ENCODE results near the gene SYF2.
"Not testable (repeated sequence)": the region's sequence is repeated elsewhere in the genome, so short reads cannot be mapped to it uniquely, and the experiment has no call there.

Gene SYF2

GRCh38 chr1:25268143-25268760, 36.0 kb upstream of the SYF2 start:
- not testable (repeated sequence) for H3K27me3 ChIP-seq (replicated peaks; ENCODE audit: insufficient read depth, low read length); H3K4me1 ChIP-seq (ENCODE audit: low read length); H3K9ac ChIP-seq (ENCODE audit: low read length); H3K9me3 ChIP-seq (replicated peaks; ENCODE audit: insufficient read depth, low read length); DNase-seq; H3K79me2 ChIP-seq (ENCODE audit: low read length); H3K27ac ChIP-seq (ENCODE audit: low read length); H3K36me3 ChIP-seq (replicated peaks; ENCODE audit: insufficient read depth, low read length); H3F3A ChIP-seq (ENCODE audit: insufficient read depth, low read length); H4K20me1 ChIP-seq (ENCODE audit: insufficient read depth, low read length); H3K9me2 ChIP-seq (replicated peaks; ENCODE audit: insufficient read depth, low read length)
- H2AFZ ChIP-seq (ENCODE audit: low read length) = peak overlapping the region; percentile 84
- peak overlapping the region; percentile 60 for H3K4me3 ChIP-seq (ENCODE audit: low read length)
- H3K4me2 ChIP-seq (ENCODE audit: low read depth, low read length) = peak overlapping the region; percentile 63; the same call in 1 of the 2 replicates

GRCh38 chr1:25267288-25268142, 35.2 kb upstream of the SYF2 start:
- H3K9ac ChIP-seq (ENCODE audit: low read length) = peak overlapping the region; percentile 52; the same call in 1 of the 2 replicates
- H3K9me2 ChIP-seq (replicated peaks; ENCODE audit: insufficient read depth, low read length); H3K4me1 ChIP-seq (ENCODE audit: low read length); H3F3A ChIP-seq (ENCODE audit: insufficient read depth, low read length); H3K27me3 ChIP-seq (replicated peaks; ENCODE audit: insufficient read depth, low read length); H4K20me1 ChIP-seq (ENCODE audit: insufficient read depth, low read length); H3K36me3 ChIP-seq (replicated peaks; ENCODE audit: insufficient read depth, low read length); H3K79me2 ChIP-seq (ENCODE audit: low read length); H3K9me3 ChIP-seq (replicated peaks; ENCODE audit: insufficient read depth, low read length): not testable (repeated sequence)
- peak overlapping the region; percentile 84 for H2AFZ ChIP-seq (ENCODE audit: low read length)
- DNase-seq = peak; percentile 73
- peak overlapping the region; percentile 67; the same call in 1 of the 2 replicates for H3K27ac ChIP-seq (ENCODE audit: low read length)
- peak overlapping the region; percentile 63; the same call in 1 of the 2 replicates for H3K4me2 ChIP-seq (ENCODE audit: low read depth, low read length)
- peak overlapping the region; percentile 60 for H3K4me3 ChIP-seq (ENCODE audit: low read length)

- not testable (repeated sequence) for H3K27me3 ChIP-seq (replicated peaks; ENCODE audit: insufficient read depth, low read length); H3F3A ChIP-seq (ENCODE audit: insufficient read depth, low read length); H3K9me3 ChIP-seq (replicated peaks; ENCODE audit: insufficient read depth, low read length); H3K36me3 ChIP-seq (replicated peaks; ENCODE audit: insufficient read depth, low read length); H3K79me2 ChIP-seq (ENCODE audit: low read length); H3K27ac ChIP-seq (ENCODE audit: low read length); H3K4me1 ChIP-seq (ENCODE audit: low read length); H3K9me2 ChIP-seq (replicated peaks; ENCODE audit: insufficient read depth, low read length); H4K20me1 ChIP-seq (ENCODE audit: insufficient read depth, low read length)
- Histone ChIP-seq H3K4me3 (ENCODE audit: low read length) (peak overlapping the region; percentile 69), H3K9ac (ENCODE audit: low read length) (peak overlapping the region; percentile 39; the same call in 1 of the 2 replicates), H2AFZ (ENCODE audit: low read length) (peak overlapping the region; percentile 16; the same call in 1 of the 2 replicates), H3K4me2 (ENCODE audit: low read depth, low read length) (peak overlapping the region; percentile 62)
- peak; percentile 21 for DNase-seq
Measured at GRCh38 chr1:25266554-25267287, 34.4 kb upstream of the SYF2 start.

GRCh38 chr1:25260336-25260735, 28.0 kb upstream of the SYF2 start:
- DNase-seq; H3F3A ChIP-seq (ENCODE audit: insufficient read depth, low read length); H2AFZ ChIP-seq (ENCODE audit: low read length); H3K9me3 ChIP-seq (replicated peaks; ENCODE audit: insufficient read depth, low read length); H3K36me3 ChIP-seq (replicated peaks; ENCODE audit: insufficient read depth, low read length); H3K4me3 ChIP-seq (ENCODE audit: low read length); H3K27ac ChIP-seq (ENCODE audit: low read length); H4K20me1 ChIP-seq (ENCODE audit: insufficient read depth, low read length); H3K27me3 ChIP-seq (replicated peaks; ENCODE audit: insufficient read depth, low read length); H3K9me2 ChIP-seq (replicated peaks; ENCODE audit: insufficient read depth, low read length); H3K4me1 ChIP-seq (ENCODE audit: low read length); H3K9ac ChIP-seq (ENCODE audit: low read length); H3K4me2 ChIP-seq (ENCODE audit: low read depth, low read length); H3K79me2 ChIP-seq (ENCODE audit: low read length): not testable (repeated sequence)

GRCh38 chr1:25259813-25260212, 27.5 kb upstream of the SYF2 start:
- not testable (repeated sequence) for H3K9me3 ChIP-seq (replicated peaks; ENCODE audit: insufficient read depth, low read length)

More at GRCh38 chr1:25259813-25260212, 27.5 kb upstream of the SYF2 start:
- H3K9ac ChIP-seq (ENCODE audit: low read length); H3K27me3 ChIP-seq (replicated peaks; ENCODE audit: insufficient read depth, low read length); H2AFZ ChIP-seq (ENCODE audit: low read length); H3K4me1 ChIP-seq (ENCODE audit: low read length); H3K4me3 ChIP-seq (ENCODE audit: low read length); H4K20me1 ChIP-seq (ENCODE audit: insufficient read depth, low read length); H3K36me3 ChIP-seq (replicated peaks; ENCODE audit: insufficient read depth, low read length); H3K79me2 ChIP-seq (ENCODE audit: low read length); DNase-seq; H3K27ac ChIP-seq (ENCODE audit: low read length); H3K9me2 ChIP-seq (replicated peaks; ENCODE audit: insufficient read depth, low read length); H3F3A ChIP-seq (ENCODE audit: insufficient read depth, low read length); H3K4me2 ChIP-seq (ENCODE audit: low read depth, low read length): not testable (repeated sequence)
